WTC11 (cell line): ENCODE data around the gene PTPRC.

Source experiments
- CREB1 ChIP-seq: sonication (generic); formaldehyde crosslinking; IDR thresholded peaks from 2 replicates; pipeline ENCODE4 v1.8.0; 2023; ENCODE audit warnings: mild to moderate bottlenecking, missing genetic modification reagents
- CTCF ChIP-seq: fragments of 200-600 bp; IDR thresholded peaks from 2 replicates; pipeline ENCODE4 v1.8.0; 2022; ENCODE audit warnings: antibody characterized with exemption
- HMGXB4 ChIP-seq: sonication (generic); formaldehyde crosslinking; IDR thresholded peaks from 2 replicates; pipeline ENCODE4 v1.8.1; 2023; ENCODE audit warnings: mild to moderate bottlenecking, moderate library complexity, missing genetic modification reagents
- JUN ChIP-seq: sonication (generic); formaldehyde crosslinking; IDR thresholded peaks from 2 replicates; pipeline ENCODE4 v1.8.0; 2023; ENCODE audit warnings: mild to moderate bottlenecking, missing genetic modification reagents
- NR2C2 ChIP-seq: sonication (generic); formaldehyde crosslinking; IDR thresholded peaks from 2 replicates; pipeline ENCODE4 v1.8.0; 2022; ENCODE audit warnings: mild to moderate bottlenecking, missing genetic modification reagents
- PRDM15 ChIP-seq: sonication (generic); formaldehyde crosslinking; IDR thresholded peaks from 2 replicates; pipeline ENCODE4 v1.8.0; 2022; ENCODE audit warnings: missing genetic modification reagents
- ZNF138 ChIP-seq: sonication (generic); formaldehyde crosslinking; conservative IDR thresholded peaks from 2 replicates; pipeline ENCODE4 v1.8.1; 2022; ENCODE audit warnings: mild to moderate bottlenecking, moderate library complexity, missing genetic modification reagents
- ZNF281 ChIP-seq: sonication (generic); formaldehyde crosslinking; IDR thresholded peaks from 2 replicates; pipeline ENCODE4 v1.8.0; 2023; ENCODE audit warnings: mild to moderate bottlenecking, missing genetic modification reagents
- ZNF416 ChIP-seq: fragments of 250-450 bp; sonication (Bioruptor Pico); IDR thresholded peaks from 2 replicates; pipeline ENCODE4 v1.9.0; 2021; ENCODE audit warnings: mild to moderate bottlenecking, inconsistent platforms
- ZSCAN18 ChIP-seq: fragments of 250-450 bp; sonication (Bioruptor Pico); IDR thresholded peaks from 2 replicates; pipeline ENCODE4 v2.1.2; 2022; ENCODE audit warnings: mild to moderate bottlenecking, moderate library complexity

- no peak for TF ChIP-seq CTCF
- TF ChIP-seq ZNF281 = no peak
- no peak for TF ChIP-seq NR2C2 (CRISPR knock-in tag)
- TF ChIP-seq CREB1 (CRISPR knock-in tag) = no peak
- no peak for TF ChIP-seq JUN (CRISPR knock-in tag)
- TF ChIP-seq ZNF138 (CRISPR knock-in tag) = no peak
- TF ChIP-seq HMGXB4 (CRISPR knock-in tag) = no peak
- TF ChIP-seq ZSCAN18 = no peak
- TF ChIP-seq PRDM15 (CRISPR knock-in tag) = no peak
- TF ChIP-seq ZNF416 = no peak
Observed at GRCh38 chr1:198595765-198596164, 43.1 kb upstream of the PTPRC start.
